ENCODE results near the gene MYO1D. TPM values are rescaled to one million over a fixed set of nuclear protein-coding genes. Genes with fewer than 3 reads are reported as not detected.

Gene MYO1D
- total RNA-seq, 2 donors from 2014 or later, result 42.9 to 43.7 TPM

GRCh38 chr17:32846143-32846542 is 30.8 kb downstream of the MYO1D start:
- H3K4me3 ChIP-seq (ENCODE audit: low read length), result no peak overlapping the region
- Mint-ChIP-seq H3K27ac (peak overlapping the region; percentile 69), H3K4me3 (no peak overlapping the region), H3K27me3 (ENCODE audit: insufficient read depth) (no peaks in the 10 kb centered on the region), H3K36me3 (ENCODE audit: low read depth) (no peaks in the 10 kb centered on the region), H3K4me1 (peaks cover 12% of the 10 kb centered on the region), H3K9me3 (no peaks in the 10 kb centered on the region)
- no peak for TF ChIP-seq CTCF (conservative IDR thresholded peaks at IDR 0.05)
- no peak overlapping the region for H3K9ac ChIP-seq (ENCODE audit: extremely low read depth, low read length, poor library complexity, severe bottlenecking)
- no peaks in the 10 kb centered on the region for H3K9me3 ChIP-seq (ENCODE audit: control insufficient read depth, low read length)
- H3K4me1 ChIP-seq (ENCODE audit: control insufficient read depth, insufficient read depth, low read length), result peaks cover 14% of the 10 kb centered on the region
- H3K27me3 ChIP-seq (ENCODE audit: control insufficient read depth, insufficient read depth, low read length, poor library complexity, severe bottlenecking), result no peaks in the 10 kb centered on the region
- 30% methylated on average over 1 of the region's 1 CpG; no CpG with 5 or more reads in 1 of the 2 experiments for WGBS, 2 experiments (ENCODE audit: insufficient coverage in 1 of 2, insufficient read length in 1 of 2)
- no peak overlapping the region for H3K27ac ChIP-seq (ENCODE audit: low read depth, low read length)
- DNase-seq, result no peak
- no peaks in the 10 kb centered on the region for H3K36me3 ChIP-seq (ENCODE audit: control insufficient read depth, insufficient read depth, low read length)

GRCh38 chr17:32840241-32840640 is 36.7 kb downstream of the MYO1D start:
- WGBS, 2 experiments (ENCODE audit: insufficient coverage in 1 of 2, insufficient read length in 1 of 2), result 89 to 94% methylated on average over 3 to 4 of the region's 4 CpGs
- H3K4me3 Mint-ChIP-seq, result no peak overlapping the region
- no peak for DNase-seq
- H3K36me3 Mint-ChIP-seq (ENCODE audit: low read depth), result no peaks in the 10 kb centered on the region
- Histone ChIP-seq H3K4me1 (ENCODE audit: control insufficient read depth, insufficient read depth, low read length) (peaks cover 2% of the 10 kb centered on the region), H3K9me3 (ENCODE audit: control insufficient read depth, low read length) (no peaks in the 10 kb centered on the region), H3K4me3 (ENCODE audit: low read length) (no peak overlapping the region), H3K36me3 (ENCODE audit: control insufficient read depth, insufficient read depth, low read length) (no peaks in the 10 kb centered on the region), H3K9ac (ENCODE audit: extremely low read depth, low read length, poor library complexity, severe bottlenecking) (no peak overlapping the region), H3K27me3 (ENCODE audit: control insufficient read depth, insufficient read depth, low read length, poor library complexity, severe bottlenecking) (no peaks in the 10 kb centered on the region), H3K27ac (ENCODE audit: low read depth, low read length) (no peak overlapping the region)
- peaks cover 4% of the 10 kb centered on the region for H3K4me1 Mint-ChIP-seq
- no peak for TF ChIP-seq CTCF (conservative IDR thresholded peaks at IDR 0.05)
- H3K9me3 Mint-ChIP-seq, result no peaks in the 10 kb centered on the region
- H3K27ac Mint-ChIP-seq, result no peak overlapping the region
- no peaks in the 10 kb centered on the region for H3K27me3 Mint-ChIP-seq (ENCODE audit: insufficient read depth)

GRCh38 chr17:32836527-32836926 is 40.4 kb downstream of the MYO1D start:
- Mint-ChIP-seq H3K4me1 (peaks cover 6% of the 10 kb centered on the region), H3K4me3 (no peak overlapping the region), H3K9me3 (no peaks in the 10 kb centered on the region), H3K27ac (no peak overlapping the region), H3K36me3 (ENCODE audit: low read depth) (no peaks in the 10 kb centered on the region), H3K27me3 (ENCODE audit: insufficient read depth) (no peaks in the 10 kb centered on the region)
- Histone ChIP-seq H3K9me3 (ENCODE audit: control insufficient read depth, low read length) (no peaks in the 10 kb centered on the region), H3K9ac (ENCODE audit: extremely low read depth, low read length, poor library complexity, severe bottlenecking) (no peak overlapping the region), H3K27me3 (ENCODE audit: control insufficient read depth, insufficient read depth, low read length, poor library complexity, severe bottlenecking) (no peaks in the 10 kb centered on the region), H3K4me1 (ENCODE audit: control insufficient read depth, insufficient read depth, low read length) (no peaks in the 10 kb centered on the region), H3K27ac (ENCODE audit: low read depth, low read length) (no peak overlapping the region), H3K36me3 (ENCODE audit: control insufficient read depth, insufficient read depth, low read length) (no peaks in the 10 kb centered on the region), H3K4me3 (ENCODE audit: low read length) (no peak overlapping the region)
- DNase-seq, result no peak
- whole genome bisulfite sequencing, 2 experiments (ENCODE audit: insufficient coverage in 1 of 2, insufficient read length in 1 of 2), result 100% methylated on average over 1 of the region's 2 CpGs; no CpG with 5 or more reads in 1 of the 2 experiments
- TF ChIP-seq CTCF (conservative IDR thresholded peaks at IDR 0.05), result no peak
